BJ (cell line): ENCODE data around the gene CEP83. TPM values are rescaled to one million over a fixed set of nuclear protein-coding genes. Genes with fewer than 3 reads are reported as not detected.

Experiments
- CTCF ChIA-PET: fragments of 350-600 bp; formaldehyde crosslinking; extraction: SDS; loops from one replicate; lab custom pipeline; 2021; ENCODE audit warnings: antibody characterized with exemption, inconsistent platforms; lab: Yijun Ruan, JAX
- POLR2A ChIA-PET: fragments of 300-600 bp; sonication (Branson Sonifier 250); formaldehyde crosslinking; extraction: SDS; loops from one replicate; lab custom pipeline; 2021; ENCODE audit warnings: antibody characterized with exemption; lab: Charles Lee
- DNase-seq: peaks from one replicate; pipeline ENCODE4 v3.0.0-alpha.2; 2011; ENCODE audit warnings: low read depth
- H3K27me3 ChIP-seq: 2 replicates; pipeline ENCODE4 v1.6.0; 2011; ENCODE audit warnings: low read length; ENCODE audit not compliant: control insufficient read depth, insufficient read depth
- H3K36me3 ChIP-seq: 2 replicates; pipeline ENCODE4 v1.5.1; 2011; ENCODE audit warnings: low read length; ENCODE audit not compliant: control insufficient read depth, insufficient read depth
- H3K4me3 ChIP-seq: 2 replicates; pipeline ENCODE4 v1.5.1; 2011; ENCODE audit warnings: low read depth, mild to moderate bottlenecking, control low read depth, low read length
- polyA plus RNA-seq: library from polyadenylated mRNA; depleted of rRNA; stranded (reverse); fragments of >200 nt; gene quantifications from 2 replicates; pipeline ENCODE4 v1.2.3, GENCODE V29; 2011
- TF ChIP-seq, protein P1 (sequence below): IDR thresholded peaks from 2 replicates; pipeline ENCODE4 v1.5.1; 2011; ENCODE audit warnings: low read depth, mild to moderate bottlenecking, control low read depth, inconsistent platforms, low read length, moderate library complexity; ENCODE audit not compliant: insufficient read depth

Gene CEP83
- polyA plus RNA-seq, 1 experiment: 5.7 TPM

- POLR2A ChIA-PET: no interaction called here
- H3K36me3 ChIP-seq: no peaks in the 10 kb centered on the region
- CTCF ChIA-PET: no interaction called here
- TF ChIP-seq, protein P1, sequence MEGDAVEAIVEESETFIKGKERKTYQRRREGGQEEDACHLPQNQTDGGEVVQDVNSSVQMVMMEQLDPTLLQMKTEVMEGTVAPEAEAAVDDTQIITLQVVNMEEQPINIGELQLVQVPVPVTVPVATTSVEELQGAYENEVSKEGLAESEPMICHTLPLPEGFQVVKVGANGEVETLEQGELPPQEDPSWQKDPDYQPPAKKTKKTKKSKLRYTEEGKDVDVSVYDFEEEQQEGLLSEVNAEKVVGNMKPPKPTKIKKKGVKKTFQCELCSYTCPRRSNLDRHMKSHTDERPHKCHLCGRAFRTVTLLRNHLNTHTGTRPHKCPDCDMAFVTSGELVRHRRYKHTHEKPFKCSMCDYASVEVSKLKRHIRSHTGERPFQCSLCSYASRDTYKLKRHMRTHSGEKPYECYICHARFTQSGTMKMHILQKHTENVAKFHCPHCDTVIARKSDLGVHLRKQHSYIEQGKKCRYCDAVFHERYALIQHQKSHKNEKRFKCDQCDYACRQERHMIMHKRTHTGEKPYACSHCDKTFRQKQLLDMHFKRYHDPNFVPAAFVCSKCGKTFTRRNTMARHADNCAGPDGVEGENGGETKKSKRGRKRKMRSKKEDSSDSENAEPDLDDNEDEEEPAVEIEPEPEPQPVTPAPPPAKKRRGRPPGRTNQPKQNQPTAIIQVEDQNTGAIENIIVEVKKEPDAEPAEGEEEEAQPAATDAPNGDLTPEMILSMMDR: no peak
- no peak for DNase-seq
- H3K4me3 ChIP-seq: no peak overlapping the region
- no peaks in the 10 kb centered on the region for H3K27me3 ChIP-seq
These were observed 191.7 kb downstream of the CEP83 start for GRCh38 chr12:94267921-94268471.

GRCh38 chr12:94267537-94267872, 192.2 kb downstream of the CEP83 start:
- Histone ChIP-seq H3K4me3 (no peak overlapping the region), H3K27me3 (no peaks in the 10 kb centered on the region), H3K36me3 (no peaks in the 10 kb centered on the region)
- TF ChIP-seq, protein P1: no peak
- no peak for DNase-seq
- ChIA-PET CTCF (no interaction called here), POLR2A (no interaction called here)

DNA sequence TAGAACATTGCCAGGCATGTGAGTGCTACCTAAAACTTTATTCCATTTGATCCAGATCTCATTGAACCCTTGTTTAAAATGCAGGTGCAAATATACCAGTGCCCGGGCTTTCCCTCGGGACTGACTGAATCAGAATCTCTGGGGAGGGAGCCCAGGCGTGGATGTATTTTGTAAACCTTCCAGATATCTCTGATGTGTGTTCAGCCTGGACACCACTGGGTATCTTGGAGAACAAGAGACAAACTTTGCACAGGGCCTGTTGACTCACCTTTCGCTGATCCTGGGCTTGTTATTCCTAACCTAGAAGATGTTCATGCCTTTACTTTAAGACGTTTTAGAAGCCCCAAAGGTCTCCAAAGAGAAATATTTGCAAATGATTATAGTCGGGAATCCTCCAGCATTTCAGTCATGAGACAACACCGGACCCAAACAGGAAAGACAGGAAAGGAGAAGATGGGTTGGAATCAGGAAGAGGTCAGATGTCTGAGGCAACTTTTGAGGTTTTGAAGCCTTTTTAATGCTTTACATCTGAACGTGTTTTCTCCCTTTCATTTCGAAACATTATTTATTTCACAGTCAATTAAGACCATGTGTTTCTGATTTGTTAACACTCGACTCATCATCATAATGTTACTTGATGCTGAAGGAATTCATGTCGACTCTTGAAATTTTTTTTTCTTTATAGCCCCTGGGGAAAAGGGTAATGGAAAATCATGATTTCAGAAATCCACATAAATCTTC, 192.7 kb downstream of the CEP83 start:
- Histone ChIP-seq H3K4me3 (no peak overlapping the region), H3K36me3 (no peaks in the 10 kb centered on the region), H3K27me3 (no peaks in the 10 kb centered on the region)
- ChIA-PET CTCF (interaction anchor here (1.3 kb wide), 1 partner anchor 37 kb away, joined by 3 read pairs; no protein-coding TSS in a partner anchor), POLR2A (no interaction called here)
- peak; percentile 93 for DNase-seq
- TF ChIP-seq, protein P1: no peak

DNA sequence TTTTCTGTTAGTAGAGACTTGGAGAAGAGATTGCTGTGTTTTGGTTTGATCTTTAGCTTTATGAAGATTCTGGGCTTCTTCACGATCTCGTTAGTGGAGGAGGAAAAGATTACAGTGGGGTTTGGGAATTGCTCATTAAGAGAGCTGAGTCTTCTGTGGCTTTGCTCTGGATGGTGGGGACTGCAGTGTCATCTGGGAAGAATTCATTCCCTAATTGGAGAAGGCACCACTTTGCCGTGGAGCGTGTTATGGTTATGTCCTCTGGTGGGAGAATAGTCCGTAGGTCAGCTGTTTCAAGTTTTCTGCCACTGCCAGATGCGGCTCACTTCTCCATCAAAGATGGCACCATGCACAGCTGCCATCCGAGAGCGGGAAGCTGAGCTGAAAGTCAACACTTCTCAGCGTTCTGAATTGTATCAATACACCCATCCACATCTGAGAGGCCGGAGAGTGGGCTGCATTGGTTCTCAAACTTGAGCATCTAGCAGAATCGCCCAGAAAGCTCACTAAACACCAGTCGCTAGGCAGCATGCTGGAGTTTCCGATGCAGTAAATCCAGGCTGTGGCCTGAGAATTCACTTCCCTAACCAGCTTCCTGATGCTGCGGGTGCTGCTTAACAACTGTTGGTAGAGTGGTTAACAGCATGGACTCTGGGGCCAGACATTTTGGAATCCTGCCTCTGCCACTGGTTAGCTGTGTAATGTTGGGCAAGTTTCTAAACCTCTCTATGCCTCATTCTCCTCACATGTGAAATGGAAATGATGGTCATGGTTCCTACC, 193.5 kb downstream of the CEP83 start:
- ChIA-PET POLR2A (interaction anchor here (1.0 kb wide), 1 partner anchor 23 kb away, joined by 4 read pairs; no protein-coding TSS in a partner anchor), CTCF (interaction anchor here (0.8 to 1.3 kb wide), 3 partner anchors 38 to 180 kb away, joined by 3 read pairs; no protein-coding TSS in a partner anchor)
- Histone ChIP-seq H3K36me3 (no peaks in the 10 kb centered on the region), H3K27me3 (no peaks in the 10 kb centered on the region), H3K4me3 (no peak overlapping the region)
- peak; percentile 44 for DNase-seq
- TF ChIP-seq, protein P1: no peak

GRCh38 chr12:94265539-94265938, 194.1 kb downstream of the CEP83 start:
- TF ChIP-seq, protein P1: no peak
- POLR2A ChIA-PET: interaction anchor here (1.0 kb wide), 1 partner anchor 24 kb away, joined by 4 read pairs; no protein-coding TSS in a partner anchor
- Histone ChIP-seq H3K27me3 (no peaks in the 10 kb centered on the region), H3K36me3 (no peaks in the 10 kb centered on the region), H3K4me3 (no peak overlapping the region)
- CTCF ChIA-PET: interaction anchor here (0.8 to 1.3 kb wide), 2 partner anchors 39 to 169 kb away, joined by 3 read pairs; no protein-coding TSS in a partner anchor
- DNase-seq: no peak
